GM18517 (cell line): Measurements from ENCODE around the gene RPS4Y2.

Experiments
- ATAC-seq: cut with Tn5 transposase; IDR thresholded peaks from one replicate; pipeline ENCODE4 v1.9.1; 2021; ENCODE audit warnings: mild to moderate bottlenecking, moderate library complexity; ENCODE audit not compliant: unreplicated experiment

RPS4Y2 gene

GRCh38 chrY:20817067-20817466 is 61.2 kb downstream of the RPS4Y2 start:
- ATAC-seq = no peak
